ENCODE results near the gene TEK. TPM values are rescaled to one million over a fixed set of nuclear protein-coding genes. Genes with fewer than 3 reads are reported as not detected.

Gene TEK
- total and polyA plus RNA-seq, 8 donors = 0.56 to 25.5 (median 2.0) TPM; not detected in 1

DNA sequence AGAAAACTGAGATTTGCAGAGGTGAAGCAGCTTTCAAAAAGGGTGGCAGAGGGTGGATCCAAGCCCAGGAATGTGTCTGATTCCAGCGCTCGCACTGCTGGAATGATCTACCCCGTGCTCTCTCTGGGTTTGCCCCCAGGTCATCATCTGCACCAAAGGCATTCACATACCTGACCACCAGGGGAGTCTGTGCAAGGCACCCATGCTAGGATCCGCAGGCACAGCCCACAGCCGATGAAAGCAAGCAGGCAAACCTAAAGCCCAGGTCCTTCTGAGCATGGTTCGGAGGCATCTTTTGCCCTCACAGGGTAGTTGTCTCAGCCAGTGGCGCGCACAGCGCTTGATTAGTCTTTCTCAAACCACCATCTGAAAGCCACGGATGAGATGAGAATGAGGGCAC, 56.6 kb downstream of the TEK start:
- Histone ChIP-seq H3K4me1 (peaks cover 0 to 11% (median 4%) of the 10 kb centered on the region in 4 donors), H3K9me3 (no peaks in the 10 kb centered on the region), H3K36me3 (no peaks in the 10 kb centered on the region), H3K27me3 (no peaks in the 10 kb centered on the region), H3K27ac (no peak overlapping the region), H3K4me3 (no peak overlapping the region)
- WGBS, 5 donors = 75 to 86% (median 82%) methylated on average over 10 of the region's 10 CpGs
- TF ChIP-seq, protein P1, sequence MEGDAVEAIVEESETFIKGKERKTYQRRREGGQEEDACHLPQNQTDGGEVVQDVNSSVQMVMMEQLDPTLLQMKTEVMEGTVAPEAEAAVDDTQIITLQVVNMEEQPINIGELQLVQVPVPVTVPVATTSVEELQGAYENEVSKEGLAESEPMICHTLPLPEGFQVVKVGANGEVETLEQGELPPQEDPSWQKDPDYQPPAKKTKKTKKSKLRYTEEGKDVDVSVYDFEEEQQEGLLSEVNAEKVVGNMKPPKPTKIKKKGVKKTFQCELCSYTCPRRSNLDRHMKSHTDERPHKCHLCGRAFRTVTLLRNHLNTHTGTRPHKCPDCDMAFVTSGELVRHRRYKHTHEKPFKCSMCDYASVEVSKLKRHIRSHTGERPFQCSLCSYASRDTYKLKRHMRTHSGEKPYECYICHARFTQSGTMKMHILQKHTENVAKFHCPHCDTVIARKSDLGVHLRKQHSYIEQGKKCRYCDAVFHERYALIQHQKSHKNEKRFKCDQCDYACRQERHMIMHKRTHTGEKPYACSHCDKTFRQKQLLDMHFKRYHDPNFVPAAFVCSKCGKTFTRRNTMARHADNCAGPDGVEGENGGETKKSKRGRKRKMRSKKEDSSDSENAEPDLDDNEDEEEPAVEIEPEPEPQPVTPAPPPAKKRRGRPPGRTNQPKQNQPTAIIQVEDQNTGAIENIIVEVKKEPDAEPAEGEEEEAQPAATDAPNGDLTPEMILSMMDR (IDR thresholded peaks at IDR 0.05) = no peak
- TF ChIP-seq POLR2A (IDR thresholded peaks at IDR 0.05) (no peak), EP300 (IDR thresholded peaks at IDR 0.05) (no peak), POLR2AphosphoS5 (IDR thresholded peaks at IDR 0.05) (no peak)
- DNase-seq = no peak
- intact Hi-C loops (cut with DNase I; ENCODE audit: low total_unique reads) = no loop called here

DNA sequence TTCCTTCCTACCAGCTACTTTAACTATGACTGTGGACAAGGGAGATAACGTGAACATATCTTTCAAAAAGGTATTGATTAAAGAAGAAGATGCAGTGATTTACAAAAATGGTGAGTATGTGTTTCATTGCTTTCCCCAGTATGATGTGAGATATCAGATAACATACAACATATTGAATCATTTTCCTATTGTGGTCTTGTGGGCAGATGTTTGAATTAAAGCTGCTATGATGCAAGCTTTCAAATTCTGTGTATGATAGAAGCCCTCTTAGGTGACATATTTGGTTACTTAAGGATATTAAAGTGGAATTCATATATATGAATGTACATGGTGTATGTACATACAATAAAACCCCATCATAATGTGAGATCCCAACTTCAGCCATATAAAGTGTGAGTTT, 59.5 kb downstream of the TEK start:
- intact Hi-C loops (cut with DNase I; ENCODE audit: low total_unique reads) = no loop called here
- no peak overlapping the region for H3K4me3 ChIP-seq
- WGBS, 5 donors = 69 to 78% (median 71%) methylated on average over 1 of the region's 1 CpG
- H3K27me3 ChIP-seq = no peaks in the 10 kb centered on the region
- no peaks in the 10 kb centered on the region for H3K9me3 ChIP-seq
- H3K27ac ChIP-seq = no peak overlapping the region
- DNase-seq = no peak
- TF ChIP-seq POLR2A (IDR thresholded peaks at IDR 0.05) = no peak
- no peak for TF ChIP-seq POLR2AphosphoS5 (IDR thresholded peaks at IDR 0.05)
- no peak for TF ChIP-seq EP300 (IDR thresholded peaks at IDR 0.05)
- TF ChIP-seq, protein P1 (IDR thresholded peaks at IDR 0.05) = no peak
- H3K4me1 ChIP-seq = no peaks in the 10 kb centered on the region
- no peaks in the 10 kb centered on the region for H3K36me3 ChIP-seq

DNA sequence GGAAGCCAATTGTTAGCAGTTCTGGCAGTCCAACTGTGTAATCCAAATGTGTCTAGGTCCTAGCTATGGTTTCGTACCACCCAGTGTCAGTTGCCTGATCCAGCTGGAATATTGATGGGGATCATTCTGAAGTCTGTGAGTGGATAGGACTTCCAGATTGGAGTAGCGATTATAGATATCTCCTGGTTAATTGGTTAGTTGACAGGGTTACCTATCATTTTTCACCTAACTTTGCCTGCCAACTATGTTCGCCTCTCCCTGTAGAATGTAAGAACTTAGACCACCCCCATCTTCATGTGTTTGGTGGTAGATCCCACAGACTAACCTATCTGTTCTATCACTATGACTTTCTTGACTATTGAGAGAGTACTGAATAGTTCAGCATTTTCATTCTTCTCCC, 59.9 kb downstream of the TEK start:
- DNase-seq = no peak
- intact Hi-C loops (cut with DNase I; ENCODE audit: low total_unique reads) = no loop called here
- 91 to 100% (median 95%) methylated on average over 3 of the region's 3 CpGs for WGBS, 5 donors

DNA sequence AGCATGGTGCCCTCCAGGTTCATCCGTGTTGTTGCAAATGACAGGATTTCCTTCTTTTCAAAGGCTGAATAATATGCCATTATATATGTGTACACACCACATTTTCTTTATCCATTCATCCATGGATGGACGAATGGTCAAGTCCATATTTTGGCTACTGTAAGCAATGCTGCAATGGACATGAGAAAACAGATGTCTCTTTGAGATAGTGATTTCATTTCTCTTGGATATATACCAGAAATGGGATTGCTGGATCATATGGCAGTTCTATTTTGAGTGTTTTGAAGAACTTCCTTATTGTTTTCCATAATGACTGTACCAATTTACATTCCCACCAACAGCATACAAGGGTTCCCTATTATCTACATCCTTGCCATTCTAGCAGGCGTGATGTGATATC, 67.9 kb downstream of the TEK start:
- H3K27me3 ChIP-seq = no peaks in the 10 kb centered on the region
- WGBS, 5 donors = 75 to 89% (median 84%) methylated on average over 3 of the region's 3 CpGs
- intact Hi-C loops (cut with DNase I; ENCODE audit: low total_unique reads) = no loop called here
- no peak for DNase-seq
- peaks cover 3 to 8% (median 6%) of the 10 kb centered on the region in 4 donors for H3K4me1 ChIP-seq
- H3K27ac ChIP-seq = no peak overlapping the region
- TF ChIP-seq POLR2AphosphoS5 (IDR thresholded peaks at IDR 0.05) = no peak
- no peak for TF ChIP-seq POLR2A (IDR thresholded peaks at IDR 0.05)
- no peak for TF ChIP-seq EP300 (IDR thresholded peaks at IDR 0.05)
- H3K36me3 ChIP-seq = no peaks in the 10 kb centered on the region
- H3K9me3 ChIP-seq = no peaks in the 10 kb centered on the region
- no peak overlapping the region for H3K4me3 ChIP-seq

More for the DNA sequence above, 59.9 kb downstream of the TEK start:
- Histone ChIP-seq H3K4me3 (no peak overlapping the region), H3K9me3 (no peaks in the 10 kb centered on the region), H3K27ac (no peak overlapping the region), H3K4me1 (no peaks in the 10 kb centered on the region), H3K27me3 (no peaks in the 10 kb centered on the region), H3K36me3 (no peaks in the 10 kb centered on the region)
- TF ChIP-seq POLR2A (IDR thresholded peaks at IDR 0.05) (no peak), POLR2AphosphoS5 (IDR thresholded peaks at IDR 0.05) (no peak), EP300 (IDR thresholded peaks at IDR 0.05) (no peak)
- TF ChIP-seq, protein P1 (IDR thresholded peaks at IDR 0.05) = no peak

DNA sequence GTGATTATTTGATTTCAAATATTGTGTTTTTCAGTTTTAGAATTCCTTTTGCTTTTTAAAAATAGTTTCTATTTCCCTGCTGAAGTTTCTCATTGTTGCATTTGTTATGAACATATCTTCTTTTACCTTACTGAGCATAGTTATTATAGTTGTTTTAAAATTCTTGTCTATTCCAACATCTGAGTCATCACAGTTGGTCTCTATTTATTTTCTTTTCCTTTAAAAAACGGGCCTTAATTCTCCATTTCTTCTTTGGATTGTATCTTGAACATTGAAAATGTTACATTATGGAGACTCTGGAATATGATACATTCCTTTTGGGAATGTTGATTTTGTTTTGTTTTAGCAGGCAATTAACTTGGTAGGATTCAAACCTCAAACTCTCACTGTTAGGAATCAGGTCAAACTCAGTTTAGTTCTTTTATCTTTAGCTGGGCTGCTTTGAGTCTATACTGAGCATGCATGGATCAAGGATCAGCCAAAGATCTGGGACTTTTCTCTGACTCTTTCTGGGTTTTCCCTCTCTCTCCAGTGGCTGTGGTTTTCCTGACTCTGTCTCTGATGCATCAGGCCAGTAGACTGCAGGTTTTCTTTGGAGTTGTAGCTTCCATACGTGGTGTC, 70.3 kb downstream of the TEK start:
- 56 to 75% (median 68%) methylated on average over 2 of the region's 2 CpGs for WGBS, 5 donors
- Histone ChIP-seq H3K36me3 (no peaks in the 10 kb centered on the region), H3K27me3 (no peaks in the 10 kb centered on the region), H3K27ac (no peak overlapping the region), H3K4me1 (peaks cover 7 to 32% (median 13%) of the 10 kb centered on the region in 4 donors), H3K4me3 (no peak overlapping the region), H3K9me3 (no peaks in the 10 kb centered on the region)
- intact Hi-C loops (cut with DNase I; ENCODE audit: low total_unique reads) = no loop called here
- TF ChIP-seq, protein P1 (IDR thresholded peaks at IDR 0.05) = no peak
- TF ChIP-seq EP300 (IDR thresholded peaks at IDR 0.05) = no peak
- TF ChIP-seq POLR2A (IDR thresholded peaks at IDR 0.05) = no peak
- no peak for TF ChIP-seq POLR2AphosphoS5 (IDR thresholded peaks at IDR 0.05)
- DNase-seq = no peak

All from stomach (tissue), 9 donors.